CD4-positive, alpha-beta memory T cell (primary cell): ENCODE measurements around the gene MZB1. TPM values are rescaled to one million over a fixed set of nuclear protein-coding genes. Genes with fewer than 3 reads are reported as not detected.

Source experiments
- CTCF ChIA-PET: fragments of 350-600 bp; sonication (Branson Sonifier 250); formaldehyde crosslinking; loops from one replicate; lab custom pipeline; 2021; ENCODE audit warnings: inconsistent platforms; ENCODE audit not compliant: partially characterized antibody; lab: Charles Lee
- POLR2A ChIA-PET: fragments of 350-600 bp; sonication (Branson Sonifier 250); formaldehyde crosslinking; loops from one replicate; lab custom pipeline; 2021; ENCODE audit not compliant: partially characterized antibody; lab: Charles Lee
- DNase-seq, 5 donors: peaks; one replicate each; pipeline versions ENCODE4 v3.0.0 to v3.0.0-alpha.2; 2020 to 2022; ENCODE audit warnings: mixed read lengths in 1 of 5
- H3K27ac ChIP-seq: one replicate; pipeline ENCODE4 v1.7.0; 2013; ENCODE audit warnings: low read depth, low read length
- H3K27me3 ChIP-seq: 2 replicates; pipeline ENCODE4 v1.7.0; 2013; ENCODE audit warnings: mild to moderate bottlenecking, low read length, moderate library complexity; ENCODE audit not compliant: insufficient read depth
- H3K36me3 ChIP-seq: 2 replicates; pipeline ENCODE4 v1.7.0; 2013; ENCODE audit warnings: mild to moderate bottlenecking, low read length, moderate library complexity; ENCODE audit not compliant: insufficient read depth
- H3K4me1 ChIP-seq: 2 replicates; pipeline ENCODE4 v1.7.0; 2013; ENCODE audit warnings: mild to moderate bottlenecking, low read length, moderate library complexity; ENCODE audit not compliant: insufficient read depth
- H3K4me3 ChIP-seq, 2 donors: one replicate each; pipeline ENCODE4 v1.7.0; 2013; ENCODE audit warnings: low read length in 2 of 2, mild to moderate bottlenecking in 1 of 2
- H3K9me3 ChIP-seq, 2 donors: one replicate each; pipeline ENCODE4 v1.7.0; 2013; ENCODE audit warnings: low read length in 2 of 2, control low read depth in 1 of 2; ENCODE audit not compliant: control insufficient read depth in 1 of 2
- H3K27ac Mint-ChIP-seq, 7 donors: one replicate each; pipeline ENCODE4 v1.8.0; 2020 to 2021; ENCODE audit warnings: mixed read lengths in 7 of 7, mild to moderate bottlenecking in 6 of 7, inconsistent platforms in 3 of 7, moderate library complexity in 3 of 7
- H3K27me3 Mint-ChIP-seq, 2 donors: one replicate each; pipeline ENCODE4 v1.8.0; 2020 to 2021; ENCODE audit warnings: mixed read lengths in 2 of 2
- H3K36me3 Mint-ChIP-seq, 2 donors: one replicate each; pipeline ENCODE4 v1.8.0; 2020 to 2021; ENCODE audit warnings: mixed read lengths in 2 of 2, inconsistent platforms in 1 of 2, mild to moderate bottlenecking in 1 of 2
- H3K4me1 Mint-ChIP-seq, 4 donors: one replicate each; pipeline ENCODE4 v1.8.0; 2020 to 2021; ENCODE audit warnings: mixed read lengths in 4 of 4, mild to moderate bottlenecking in 1 of 4
- H3K4me3 Mint-ChIP-seq, 8 donors: one replicate each; pipeline ENCODE4 v1.8.0; 2020 to 2021; ENCODE audit warnings: mixed read lengths in 8 of 8, mild to moderate bottlenecking in 7 of 8, moderate library complexity in 6 of 8, inconsistent platforms in 3 of 8
- H3K9me3 Mint-ChIP-seq, 8 donors: one replicate each; pipeline ENCODE4 v1.8.0; 2020 to 2021; ENCODE audit warnings: mixed read lengths in 8 of 8, mild to moderate bottlenecking in 5 of 8, inconsistent platforms in 3 of 8, moderate library complexity in 1 of 8
- intact Hi-C: fragments of 100-400 bp; cut with micrococcal nuclease; formaldehyde crosslinking; loops from one replicate; pipeline ENCODE4 v1.15.1; 2023
- polyA plus RNA-seq, 2 donors: library from polyadenylated mRNA; unstranded; fragments of 300-500 nt; fragmentation: Illumina TruSeq; gene quantifications; one replicate each; pipeline ENCODE4 v1.2.3, GENCODE V29; 2021
- total RNA-seq, 2 experiments: library from RNA; stranded (reverse); gene quantifications; one replicate each; pipeline ENCODE4 v1.2.3, GENCODE V29; 2021

MZB1 gene
- total and polyA plus RNA-seq, 4 experiments from 2014 or later: 0.84 to 8.2 (median 1.0) TPM

DNA sequence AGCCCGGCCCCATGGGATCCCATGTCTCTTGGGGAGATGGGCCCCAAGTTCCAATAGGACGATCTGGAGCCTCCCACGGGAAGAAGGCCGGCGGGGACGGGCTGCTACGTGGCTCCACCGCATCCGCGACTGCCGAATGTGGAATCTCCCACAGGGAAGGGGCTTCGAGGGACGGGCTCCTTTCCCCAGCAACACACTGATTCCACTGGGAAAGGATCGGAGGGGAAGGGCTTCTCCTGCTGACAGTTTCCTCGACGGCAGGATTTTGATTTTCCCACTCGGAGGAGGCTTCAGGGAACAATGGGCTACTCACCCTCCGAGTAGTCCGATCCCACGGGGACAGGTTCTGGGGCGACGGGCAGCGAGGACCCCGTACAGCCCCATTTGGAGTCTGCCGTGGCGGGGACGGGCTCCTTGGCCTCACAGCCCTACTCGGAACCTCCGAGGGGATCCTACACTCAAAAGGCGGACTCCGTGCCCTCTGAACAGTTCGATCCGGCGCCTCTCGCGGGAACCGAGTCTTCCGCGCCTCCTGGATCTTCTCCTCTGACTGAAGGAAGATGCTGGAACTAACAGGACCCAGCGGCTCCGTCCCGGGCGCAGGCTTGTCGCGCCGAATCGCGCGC, 3.9 kb upstream of the MZB1 start:
- H3K4me3 ChIP-seq: peak overlapping the region; percentile 61 to 69
- H3K27ac Mint-ChIP-seq: peak overlapping the region in 6 of 7 donors; percentile 31 to 93 (median 82)
- H3K27me3 Mint-ChIP-seq: no peaks in the 10 kb centered on the region
- peaks cover 42% of the 10 kb centered on the region for H3K4me1 ChIP-seq
- H3K27ac ChIP-seq: peak overlapping the region; percentile 39
- ChIA-PET POLR2A (interaction anchor here (1.3 to 7.2 kb wide), 2 partner anchors 9 to 88 kb away, joined by 4 to 49 read pairs; partner anchors contain the start of gene SPATA24), CTCF (interaction anchor here (0.6 to 4.1 kb wide), 8 partner anchors 9 to 172 kb away, joined by 3 to 25 read pairs (median 3); partner anchors contain the start of gene SPATA24)
- H3K9me3 Mint-ChIP-seq: peaks cover 0 to 2% (median 0%) of the 10 kb centered on the region in 8 donors
- peak overlapping the region; percentile 88 to 94 (median 88) for H3K4me3 Mint-ChIP-seq
- H3K4me1 Mint-ChIP-seq: peaks cover 22 to 43% (median 30%) of the 10 kb centered on the region in 4 donors
- intact Hi-C loops: loop anchor here (1.0 to 5.0 kb wide), 3 partner anchors 11 to 121 kb away; partner anchors contain the start of genes MATR3 and SPATA24
- no peaks in the 10 kb centered on the region for H3K36me3 ChIP-seq
- DNase-seq: peak in 2 of 5 donors; percentile 21 to 25
- no peaks in the 10 kb centered on the region for H3K9me3 ChIP-seq
- H3K27me3 ChIP-seq: no peaks in the 10 kb centered on the region
- H3K36me3 Mint-ChIP-seq: no peaks in the 10 kb centered on the region

DNA sequence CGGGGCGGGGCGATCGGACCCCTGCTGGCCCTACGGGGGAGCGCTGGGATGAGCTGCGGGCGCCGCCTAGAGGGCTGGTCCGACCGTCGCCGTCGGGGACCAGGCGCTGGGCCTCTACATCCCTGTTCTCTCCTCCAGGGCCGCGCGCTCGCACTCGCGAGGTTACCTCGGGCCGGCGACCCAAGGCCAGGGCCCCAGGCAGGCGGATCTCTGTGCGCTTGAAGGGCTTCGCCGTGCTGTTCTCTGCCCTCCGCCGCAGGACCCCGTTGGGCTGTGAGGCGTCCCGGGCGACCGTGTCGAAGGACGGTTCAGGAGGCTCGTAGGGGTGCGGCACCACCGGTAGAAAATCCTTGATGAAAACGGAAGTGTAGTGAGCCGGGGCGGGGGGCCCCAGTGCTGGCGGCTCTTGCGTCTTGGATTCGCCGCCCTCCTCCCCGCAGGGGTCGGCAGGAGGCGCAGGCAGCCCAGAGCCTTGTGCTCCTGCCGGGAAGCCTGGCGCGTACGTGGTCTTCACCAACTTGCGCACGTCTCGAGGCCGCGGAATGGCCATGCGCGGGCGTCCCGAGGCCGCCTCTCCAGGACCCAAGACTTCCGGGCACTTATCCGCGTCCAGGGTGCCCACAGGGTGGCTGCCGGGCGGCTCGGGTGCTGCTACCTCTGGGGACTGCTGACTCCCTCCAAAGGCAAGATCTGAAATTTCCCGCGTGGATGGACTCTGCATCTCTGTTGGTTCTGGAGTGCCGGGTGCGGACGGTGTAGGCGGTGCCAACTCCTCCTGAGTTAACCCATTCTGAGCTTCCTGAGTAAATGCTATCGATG, 3.2 kb upstream of the MZB1 start:
- peak; percentile 69 to 81 (median 73) for DNase-seq
- Histone ChIP-seq H3K9me3 (no peaks in the 10 kb centered on the region), H3K4me3 (peak overlapping the region; percentile 61 to 69), H3K36me3 (no peaks in the 10 kb centered on the region), H3K27ac (peak overlapping the region; percentile 39), H3K4me1 (peaks cover 42% of the 10 kb centered on the region), H3K27me3 (no peaks in the 10 kb centered on the region)
- CTCF ChIA-PET: interaction anchor here (0.6 to 4.1 kb wide), 9 partner anchors 10 to 173 kb away, joined by 3 to 25 read pairs (median 3); partner anchors contain the start of gene SPATA24
- Mint-ChIP-seq H3K4me1 (peaks cover 22 to 43% (median 30%) of the 10 kb centered on the region in 4 donors), H3K27me3 (no peaks in the 10 kb centered on the region), H3K9me3 (peaks cover 0 to 2% (median 0%) of the 10 kb centered on the region in 8 donors), H3K4me3 (peak overlapping the region; percentile 88 to 94 (median 88)), H3K36me3 (no peaks in the 10 kb centered on the region), H3K27ac (peak overlapping the region; percentile 57 to 93 (median 85))
- intact Hi-C loops: loop anchor here (1.0 to 5.0 kb wide), 5 partner anchors 11 to 142 kb away; partner anchors contain the start of genes MATR3 and SPATA24
- POLR2A ChIA-PET: interaction anchor here (1.3 to 7.2 kb wide), 4 partner anchors 10 to 99 kb away, joined by 4 to 49 read pairs (median 17); partner anchors contain the start of genes MATR3, PAIP2 and SPATA24

DNA sequence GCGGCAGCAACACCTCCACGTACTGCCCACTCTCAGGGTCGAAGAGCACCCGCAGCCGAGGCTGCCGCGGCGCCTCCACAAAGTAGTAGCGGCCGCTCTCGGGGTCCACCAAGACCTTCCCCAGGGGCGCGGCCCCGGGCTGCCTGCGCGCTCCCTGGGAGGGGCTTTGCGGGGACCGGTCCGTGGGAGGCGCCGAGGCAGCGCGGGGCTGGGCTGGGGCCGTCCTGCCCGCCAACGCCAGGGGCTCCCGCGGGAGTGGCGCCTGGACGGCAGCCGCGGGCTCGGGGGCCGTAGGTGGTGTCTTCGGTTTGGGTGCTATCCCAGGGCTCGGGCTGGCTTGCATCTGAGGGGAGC, 2.6 kb upstream of the MZB1 start:
- Mint-ChIP-seq H3K36me3 (no peaks in the 10 kb centered on the region), H3K27me3 (no peaks in the 10 kb centered on the region), H3K27ac (peak overlapping the region in 2 of 7 donors; percentile 85 to 93), H3K4me1 (peaks cover 22 to 43% (median 30%) of the 10 kb centered on the region in 4 donors), H3K9me3 (peaks cover 0 to 2% (median 0%) of the 10 kb centered on the region in 8 donors), H3K4me3 (peak overlapping the region; percentile 88 to 94 (median 88))
- peak overlapping the region; percentile 39 for H3K27ac ChIP-seq
- POLR2A ChIA-PET: interaction anchor here (1.3 to 7.2 kb wide), 4 partner anchors 10 to 99 kb away, joined by 3 to 49 read pairs (median 17); partner anchors contain the start of genes MATR3, PAIP2 and SPATA24
- CTCF ChIA-PET: interaction anchor here (0.9 to 4.1 kb wide), 7 partner anchors 10 to 141 kb away, joined by 3 to 25 read pairs (median 3); partner anchors contain the start of gene SPATA24
- H3K36me3 ChIP-seq: no peaks in the 10 kb centered on the region
- no peak for DNase-seq
- no peaks in the 10 kb centered on the region for H3K9me3 ChIP-seq
- peak overlapping the region in 1 of 2 donors; percentile 61 for H3K4me3 ChIP-seq
- intact Hi-C loops: loop anchor here (1.0 to 5.0 kb wide), 4 partner anchors 50 to 141 kb away; partner anchors contain the start of gene MATR3
- peaks cover 42% of the 10 kb centered on the region for H3K4me1 ChIP-seq
- H3K27me3 ChIP-seq: no peaks in the 10 kb centered on the region

DNA sequence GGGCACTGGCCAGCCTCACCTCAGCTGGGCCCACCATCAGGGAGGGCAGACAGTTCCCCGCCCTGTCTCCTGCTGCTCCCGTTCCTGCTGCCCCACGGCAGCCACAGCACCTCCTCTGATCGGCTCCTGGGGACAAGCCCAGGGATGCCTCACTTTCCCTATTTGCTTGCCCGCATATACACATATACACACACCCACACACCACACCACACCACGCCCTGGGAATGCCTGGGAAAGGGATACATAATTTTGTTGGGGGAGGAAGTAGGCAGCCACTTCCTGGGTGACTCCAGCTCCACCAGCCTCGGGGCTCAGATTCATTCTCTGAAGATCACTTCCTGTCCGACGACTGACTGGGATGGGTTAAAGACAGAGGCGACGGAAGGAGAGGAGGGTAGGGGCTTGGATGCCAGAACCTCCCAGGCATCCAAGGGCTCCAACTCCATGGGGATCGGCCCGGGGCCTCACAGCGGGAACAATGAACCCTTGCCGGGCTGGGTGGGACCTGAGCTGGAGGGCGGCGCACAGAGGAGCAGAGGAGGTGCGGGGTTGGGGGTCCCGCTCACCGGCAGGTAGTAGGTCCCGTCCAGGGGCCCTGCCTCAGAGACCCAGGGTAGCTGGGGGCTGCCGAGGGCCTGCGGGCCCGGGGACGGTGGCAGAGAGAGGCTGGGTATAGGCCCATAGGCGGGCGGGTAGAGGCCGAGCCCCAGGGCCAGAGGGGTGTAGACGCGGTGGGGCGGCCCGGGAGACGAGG, 2.0 kb upstream of the MZB1 start:
- Histone ChIP-seq H3K4me1 (peaks cover 42% of the 10 kb centered on the region), H3K4me3 (peak overlapping the region in 1 of 2 donors; percentile 61), H3K36me3 (no peaks in the 10 kb centered on the region), H3K9me3 (no peaks in the 10 kb centered on the region), H3K27ac (peak overlapping the region; percentile 39), H3K27me3 (no peaks in the 10 kb centered on the region)
- ChIA-PET POLR2A (interaction anchor here (1.3 to 7.2 kb wide), 4 partner anchors 11 to 98 kb away, joined by 3 to 49 read pairs (median 17); partner anchors contain the start of genes MATR3, PAIP2 and SPATA24), CTCF (interaction anchor here (1.1 to 4.1 kb wide), 4 partner anchors 11 to 140 kb away, joined by 3 to 25 read pairs (median 5); partner anchors contain the start of gene SPATA24)
- intact Hi-C loops: loop anchor here (1.0 to 5.0 kb wide), 4 partner anchors 49 to 140 kb away; partner anchors contain the start of gene MATR3
- Mint-ChIP-seq H3K4me1 (peaks cover 22 to 43% (median 30%) of the 10 kb centered on the region in 4 donors), H3K36me3 (no peaks in the 10 kb centered on the region), H3K9me3 (peaks cover 0 to 2% (median 0%) of the 10 kb centered on the region in 8 donors), H3K27ac (peak overlapping the region; percentile 49 to 96 (median 92)), H3K27me3 (no peaks in the 10 kb centered on the region), H3K4me3 (peak overlapping the region; percentile 66 to 94 (median 80))
- DNase-seq: no peak

DNA sequence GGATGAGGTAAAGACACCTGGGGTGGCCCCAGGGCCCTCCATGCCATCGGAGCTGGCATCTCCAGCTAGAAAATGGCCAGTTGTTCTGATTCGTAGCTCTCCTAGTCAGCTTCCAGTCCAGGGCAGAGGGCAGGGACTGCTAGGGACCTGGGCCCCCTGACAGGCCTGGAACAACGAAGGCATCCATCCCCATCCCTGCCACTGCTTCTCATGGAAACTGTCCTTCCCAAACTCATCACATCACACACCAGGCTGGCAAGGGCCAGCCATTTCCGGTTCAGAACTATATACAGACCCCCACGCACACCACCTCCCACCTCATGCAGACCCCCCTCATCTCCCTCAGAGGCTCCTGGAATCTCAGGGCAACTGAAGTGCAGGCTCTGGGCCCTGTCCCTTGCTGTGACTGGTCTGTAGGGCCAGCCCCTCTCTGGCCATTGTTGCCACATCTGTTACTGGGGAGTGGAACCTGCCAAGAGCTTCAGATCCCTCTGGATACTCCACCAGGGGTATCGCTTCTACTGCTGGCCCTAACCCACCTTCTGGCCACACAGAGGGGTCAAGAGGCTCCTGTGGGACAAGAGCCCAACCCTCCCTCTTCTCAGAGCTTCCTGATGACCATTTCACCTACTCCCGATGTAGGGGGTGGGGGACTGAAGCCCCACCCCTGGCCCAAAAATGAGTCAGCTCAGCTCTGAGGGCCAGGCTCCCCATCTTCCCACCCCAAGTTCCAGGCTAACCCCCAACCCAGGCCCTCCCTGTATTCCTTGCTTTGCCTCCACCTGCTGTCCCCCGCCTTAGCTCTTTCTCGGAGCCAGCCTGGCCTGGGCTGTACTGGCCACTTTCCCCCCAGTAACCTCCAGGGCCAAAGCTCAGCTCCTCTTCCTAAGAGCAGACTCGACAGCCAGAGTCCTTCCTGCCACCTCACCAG, 1.2 kb upstream of the MZB1 start:
- Histone ChIP-seq H3K27me3 (no peaks in the 10 kb centered on the region), H3K27ac (peak overlapping the region; percentile 44), H3K4me1 (peaks cover 45% of the 10 kb centered on the region), H3K36me3 (no peaks in the 10 kb centered on the region), H3K4me3 (no peak overlapping the region), H3K9me3 (no peaks in the 10 kb centered on the region)
- Mint-ChIP-seq H3K36me3 (no peaks in the 10 kb centered on the region), H3K27ac (peak overlapping the region; percentile 49 to 96 (median 92)), H3K9me3 (peaks cover 0 to 2% (median 0%) of the 10 kb centered on the region in 8 donors), H3K27me3 (no peaks in the 10 kb centered on the region), H3K4me1 (peaks cover 24 to 50% (median 36%) of the 10 kb centered on the region in 4 donors), H3K4me3 (peak overlapping the region in 7 of 8 donors; percentile 17 to 94 (median 82))
- POLR2A ChIA-PET: interaction anchor here (0.7 to 7.2 kb wide), 6 partner anchors 11 to 173 kb away, joined by 3 to 49 read pairs (median 8); partner anchors contain the start of genes MATR3, PAIP2 and SPATA24
- intact Hi-C loops: loop anchor here (5.0 kb wide), 1 partner anchor 119 kb away; no protein-coding TSS in a partner anchor
- CTCF ChIA-PET: interaction anchor here (1.1 to 4.1 kb wide), 3 partner anchors 12 to 140 kb away, joined by 3 to 25 read pairs (median 7); partner anchors contain the start of gene SPATA24
- DNase-seq: no peak
